NCI-H2196 (cell line): ENCODE results near the gene ZIM2.

ENCODE experiments used
- DNase-seq: peaks from one replicate; lab custom pipeline; 2025; ENCODE audit not compliant: unreplicated experiment; lab: John Stamatoyannopoulos, UW

ZIM2 gene

GRCh38 chr19:56839652-56840450, 675 bp downstream of the ZIM2 start:
- DNase-seq = no peak

- DNase-seq = no peak
Observed at GRCh38 chr19:56838909-56839651, 1.4 kb downstream of the ZIM2 start.

GRCh38 chr19:56838024-56838908, 2.3 kb downstream of the ZIM2 start:
- no peak for DNase-seq

GRCh38 chr19:56837492-56838023, 3.0 kb downstream of the ZIM2 start:
- DNase-seq = no peak

- no peak for DNase-seq
Observed at GRCh38 chr19:56837004-56837403, 3.5 kb downstream of the ZIM2 start.

GRCh38 chr19:56836059-56836458, 4.5 kb downstream of the ZIM2 start:
- no peak for DNase-seq

- no peak for DNase-seq
Observed at GRCh38 chr19:56835401-56835800, 5.1 kb downstream of the ZIM2 start.

- DNase-seq = no peak
Observed at GRCh38 chr19:56834564-56835375, 5.8 kb downstream of the ZIM2 start.

- no peak for DNase-seq
Observed at GRCh38 chr19:56832352-56832928, 8.1 kb downstream of the ZIM2 start.

- DNase-seq = no peak
Observed at GRCh38 chr19:56831255-56831654, 9.3 kb downstream of the ZIM2 start.

- no peak for DNase-seq
Observed at GRCh38 chr19:56829596-56829995, 10.9 kb downstream of the ZIM2 start.

- DNase-seq = no peak
Observed at GRCh38 chr19:56827708-56828107, 12.8 kb downstream of the ZIM2 start.

- DNase-seq = no peak
Observed at GRCh38 chr19:56823956-56824355, 16.6 kb downstream of the ZIM2 start.

GRCh38 chr19:56823417-56823816, 17.1 kb downstream of the ZIM2 start:
- no peak for DNase-seq

GRCh38 chr19:56822755-56823154, 17.8 kb downstream of the ZIM2 start:
- no peak for DNase-seq

- DNase-seq = no peak
Observed at GRCh38 chr19:56821675-56822074, 18.9 kb downstream of the ZIM2 start.

GRCh38 chr19:56821209-56821608, 19.3 kb downstream of the ZIM2 start:
- DNase-seq = no peak

- no peak for DNase-seq
Observed at GRCh38 chr19:56819166-56819565, 21.4 kb downstream of the ZIM2 start.

GRCh38 chr19:56814656-56815055, 25.9 kb downstream of the ZIM2 start:
- no peak for DNase-seq

GRCh38 chr19:56813531-56813930, 27.0 kb downstream of the ZIM2 start:
- no peak for DNase-seq
